ENCODE results near the gene PTH1R.

- TF ChIP-seq EZH2 (IDR thresholded peaks at IDR 0.05) (no peak), CTCF (IDR thresholded peaks at IDR 0.05) (no peak)
Observed at GRCh38 chr3:46846624-46847542, 30.6 kb upstream of the PTH1R start.

Data from neural progenitor cell (in vitro differentiated cells).